ENCODE data around the gene SLC26A5. TPM values are rescaled to one million over a fixed set of nuclear protein-coding genes. Genes with fewer than 3 reads are reported as not detected.

The SLC26A5 gene
- total RNA-seq, 4 donors from 2014 or later: 0.19 TPM; not detected in 3

DNA sequence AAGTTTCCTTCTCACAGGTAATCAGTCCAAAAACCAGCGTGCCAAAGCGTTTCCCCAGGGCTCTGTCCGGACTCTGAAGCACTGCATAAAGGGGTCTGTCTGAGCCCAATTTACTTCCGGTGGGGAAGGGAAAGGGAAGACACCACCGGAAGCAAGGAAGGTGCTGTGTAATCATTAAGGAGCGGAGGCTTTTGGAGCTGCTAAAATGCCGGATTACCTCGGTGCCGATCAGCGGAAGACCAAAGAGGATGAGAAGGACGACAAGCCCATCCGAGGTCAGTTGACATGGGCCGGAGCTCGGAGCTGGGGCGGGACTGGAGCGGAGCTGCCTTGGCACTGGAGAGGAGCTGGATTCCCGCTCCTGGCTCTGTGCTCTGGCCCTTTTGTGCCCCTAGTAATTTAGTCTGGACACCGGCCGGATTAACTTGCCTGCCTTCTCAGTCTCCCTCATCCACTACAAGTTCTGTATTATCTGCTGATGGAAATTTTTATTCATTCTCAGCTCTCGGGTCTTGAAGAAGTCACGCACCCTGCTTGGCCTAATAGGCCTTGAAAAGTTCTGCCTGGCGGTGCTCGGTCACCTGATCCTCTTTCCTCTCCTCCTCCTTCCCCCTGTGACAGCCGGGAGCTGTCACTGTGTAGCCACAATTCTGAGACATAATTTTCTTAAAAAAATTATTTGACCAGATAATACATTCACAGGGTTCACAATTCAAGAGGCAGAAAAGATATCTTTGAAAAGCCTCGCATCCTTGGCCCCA, 98.3 kb downstream of the SLC26A5 start, which contains the start of gene PSMC2:
Gene PSMC2, plus strand, starts transcription at position 137 of the 761 bp plus-strand sequence. Its CDS starts 69 bp downstream, at position 206.
- peak in 2 of 4 donors; percentile 14 to 38 for TF ChIP-seq POLR2A (IDR thresholded peaks at IDR 0.05)
- TF ChIP-seq, protein P1, sequence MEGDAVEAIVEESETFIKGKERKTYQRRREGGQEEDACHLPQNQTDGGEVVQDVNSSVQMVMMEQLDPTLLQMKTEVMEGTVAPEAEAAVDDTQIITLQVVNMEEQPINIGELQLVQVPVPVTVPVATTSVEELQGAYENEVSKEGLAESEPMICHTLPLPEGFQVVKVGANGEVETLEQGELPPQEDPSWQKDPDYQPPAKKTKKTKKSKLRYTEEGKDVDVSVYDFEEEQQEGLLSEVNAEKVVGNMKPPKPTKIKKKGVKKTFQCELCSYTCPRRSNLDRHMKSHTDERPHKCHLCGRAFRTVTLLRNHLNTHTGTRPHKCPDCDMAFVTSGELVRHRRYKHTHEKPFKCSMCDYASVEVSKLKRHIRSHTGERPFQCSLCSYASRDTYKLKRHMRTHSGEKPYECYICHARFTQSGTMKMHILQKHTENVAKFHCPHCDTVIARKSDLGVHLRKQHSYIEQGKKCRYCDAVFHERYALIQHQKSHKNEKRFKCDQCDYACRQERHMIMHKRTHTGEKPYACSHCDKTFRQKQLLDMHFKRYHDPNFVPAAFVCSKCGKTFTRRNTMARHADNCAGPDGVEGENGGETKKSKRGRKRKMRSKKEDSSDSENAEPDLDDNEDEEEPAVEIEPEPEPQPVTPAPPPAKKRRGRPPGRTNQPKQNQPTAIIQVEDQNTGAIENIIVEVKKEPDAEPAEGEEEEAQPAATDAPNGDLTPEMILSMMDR (IDR thresholded peaks at IDR 0.05): peak in 1 of 6 experiments; percentile 27
- intact Hi-C loops (cut with DNase I): no loop called here
- H3K36me3 ChIP-seq: peaks cover 0 to 5% (median 0%) of the 10 kb centered on the region in 3 donors
- H3K4me3 ChIP-seq: peak within 1 kb of the TSS; percentile 58 to 97 (median 86)
- WGBS, 2 donors: 1 to 2% methylated on average over 24 to 25 of the region's 25 CpGs
- H3K4me1 ChIP-seq: peaks cover 16 to 74% (median 37%) of the 10 kb centered on the region in 3 donors
- H3K27ac ChIP-seq: peak within 1 kb of the TSS; percentile 86 to 97 (median 92)
- peak; percentile 10 for DNase-seq
- H3K9me3 ChIP-seq: no peaks in the 10 kb centered on the region
- H3K27me3 ChIP-seq: no peaks in the 10 kb centered on the region

DNA sequence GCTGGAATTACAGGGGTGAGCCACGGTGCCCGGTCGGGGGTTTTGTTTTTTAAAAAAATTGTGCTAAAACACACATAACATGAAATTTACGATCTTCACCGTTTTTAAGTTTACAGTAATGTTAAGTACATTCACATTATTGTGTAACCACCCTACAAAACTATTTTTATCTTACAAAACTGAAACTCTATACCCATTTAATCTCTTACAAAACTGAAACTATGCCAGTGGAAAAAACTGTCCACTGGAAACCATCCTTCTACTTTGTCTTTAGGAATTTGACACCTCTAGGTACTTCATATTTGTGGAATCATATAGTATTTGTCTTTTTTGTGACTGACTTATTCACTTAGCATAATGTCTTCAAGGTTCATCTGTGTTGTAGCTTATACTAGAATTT, 99.6 kb downstream of the SLC26A5 start:
- Histone ChIP-seq H3K4me3 (no peak overlapping the region), H3K9me3 (no peaks in the 10 kb centered on the region), H3K27ac (no peak overlapping the region), H3K4me1 (peaks cover 16 to 76% (median 38%) of the 10 kb centered on the region in 3 donors), H3K27me3 (no peaks in the 10 kb centered on the region), H3K36me3 (peaks cover 0 to 6% (median 0%) of the 10 kb centered on the region in 3 donors)
- 89 to 90% methylated on average over 5 of the region's 5 CpGs for WGBS, 2 donors
- no peak for TF ChIP-seq POLR2A (IDR thresholded peaks at IDR 0.05)
- TF ChIP-seq, protein P1 (IDR thresholded peaks at IDR 0.05): no peak
- intact Hi-C loops (cut with DNase I): no loop called here
- no peak for DNase-seq

DNA sequence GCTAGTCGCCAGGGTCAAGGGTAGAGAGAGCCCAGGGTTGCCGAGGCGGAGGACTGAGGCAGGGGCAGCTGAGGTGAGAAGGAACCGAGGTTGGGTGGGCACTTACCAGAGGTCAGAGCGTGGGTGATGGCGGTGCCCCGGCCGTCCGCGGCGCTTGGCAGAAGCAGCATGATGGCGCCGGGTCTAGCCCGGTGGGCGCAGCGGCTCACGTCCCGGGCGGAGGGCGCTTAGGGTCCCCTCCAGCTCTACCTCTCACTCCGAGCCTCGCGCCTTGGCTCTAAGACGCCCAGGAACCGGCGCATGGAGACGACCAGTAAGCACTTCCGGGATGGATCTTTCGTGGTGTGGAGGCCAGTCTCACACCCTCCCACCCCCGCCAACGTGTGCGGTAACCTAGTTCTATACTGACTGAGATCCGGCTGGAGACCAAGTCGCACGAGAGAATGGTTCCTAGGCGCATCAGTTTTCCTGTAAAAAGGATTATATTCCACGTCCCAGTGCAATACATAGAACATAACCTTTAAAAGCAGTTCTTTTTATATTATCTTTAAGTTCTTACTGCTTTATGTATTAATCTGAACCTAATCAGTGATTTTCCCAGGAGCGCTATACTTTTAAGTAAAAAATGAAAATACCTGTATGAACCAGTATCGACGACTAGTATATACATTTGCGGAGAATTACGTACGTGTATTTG, 101.4 kb downstream of the SLC26A5 start, which contains the start of gene DNAJC2:
Gene DNAJC2, minus strand, starts transcription at position 315 of the 697 bp plus-strand sequence. Its CDS starts 145 bp downstream, at position 170.
- Histone ChIP-seq H3K4me1 (peaks cover 16 to 65% (median 31%) of the 10 kb centered on the region in 3 donors), H3K9me3 (no peaks in the 10 kb centered on the region), H3K4me3 (peak within 1 kb of the TSS; percentile 79 to 98 (median 90)), H3K36me3 (peaks cover 3 to 24% (median 7%) of the 10 kb centered on the region in 3 donors), H3K27me3 (no peaks in the 10 kb centered on the region), H3K27ac (peak within 1 kb of the TSS; percentile 86 to 92 (median 91))
- intact Hi-C loops (cut with DNase I): no loop called here
- DNase-seq: peak; percentile 53
- WGBS, 2 donors: 10 to 16% methylated on average over 21 to 34 of the region's 43 CpGs
- TF ChIP-seq, protein P1 (IDR thresholded peaks at IDR 0.05): no peak
- peak in 2 of 4 donors; percentile 60 to 62 for TF ChIP-seq POLR2A (IDR thresholded peaks at IDR 0.05)

DNA sequence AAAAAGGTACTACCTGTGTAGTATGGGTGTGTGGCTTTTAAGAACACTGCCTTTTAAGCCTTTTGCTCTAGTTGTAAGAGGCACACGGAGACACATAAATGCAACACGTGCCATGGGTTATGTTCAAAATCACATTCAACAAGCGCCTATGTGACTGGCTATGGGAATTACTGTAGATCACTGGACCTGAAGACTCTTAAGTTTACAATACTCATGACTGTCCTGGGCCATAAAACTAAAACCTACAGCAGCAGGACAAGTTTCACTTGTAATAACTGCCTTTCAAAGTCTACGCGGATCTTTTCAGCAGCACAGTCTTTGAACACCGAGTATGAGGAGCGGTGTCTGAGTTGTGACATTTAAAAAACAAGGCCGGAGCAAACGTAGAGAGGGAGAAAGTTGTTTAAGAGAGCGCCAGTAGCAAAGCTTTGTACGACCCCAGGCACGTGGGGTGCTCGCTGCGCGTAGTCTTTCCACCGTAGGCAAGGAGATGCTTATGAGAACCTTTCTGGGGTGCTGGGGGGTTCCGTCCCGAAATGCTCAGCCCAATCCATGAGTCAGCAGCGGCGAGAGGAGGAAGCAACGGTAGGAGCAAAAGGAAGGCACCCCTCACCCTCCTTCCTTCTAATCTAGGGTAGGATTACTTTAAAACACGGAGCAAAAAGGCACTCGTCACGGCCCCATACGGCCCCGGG, 102.1 kb downstream of the SLC26A5 start:
- Histone ChIP-seq H3K36me3 (peaks cover 3 to 31% (median 7%) of the 10 kb centered on the region in 3 donors), H3K9me3 (no peaks in the 10 kb centered on the region), H3K27me3 (no peaks in the 10 kb centered on the region), H3K4me3 (peak overlapping the region; percentile 79 to 98 (median 90)), H3K27ac (peak overlapping the region; percentile 86 to 92 (median 91)), H3K4me1 (peaks cover 13 to 58% (median 24%) of the 10 kb centered on the region in 3 donors)
- intact Hi-C loops (cut with DNase I): no loop called here
- no peak for DNase-seq
- 1% methylated on average over 17 to 21 of the region's 26 CpGs for WGBS, 2 donors
- TF ChIP-seq POLR2A (IDR thresholded peaks at IDR 0.05): no peak
- TF ChIP-seq, protein P1 (IDR thresholded peaks at IDR 0.05): no peak

Data from esophagus squamous epithelium (tissue), 5 donors.